Measurements from ENCODE around the gene NR2F2.

NR2F2 gene

GRCh38 chr15:96330450-96331143 lies at the start of gene NR2F2:
TSS of gene NR2F2 (plus strand) at chr15:96330700. CDS start at chr15:96332106, 1,406 bp downstream.
- Mint-ChIP-seq H3K36me3 (ENCODE audit: insufficient read depth) (peaks cover 13% of the 10 kb centered on the region), H3K27me3 (peaks cover 97% of the 10 kb centered on the region), H3K4me1 (peaks cover 22% of the 10 kb centered on the region), H3K4me3 (peak within 1 kb of the TSS; percentile 80), H3K27ac (ENCODE audit: low read depth) (peak within 1 kb of the TSS; percentile 16), H3K9me3 (peaks cover 5% of the 10 kb centered on the region)
- ATAC-seq (replicated peaks; ENCODE audit: extremely low read depth, poor library complexity, severe bottlenecking) (peak; percentile 59), DNase-seq (ENCODE audit: low spot score in 2 of 2) (no peak)

GRCh38 chr15:96285305-96285704 lies 45.2 kb upstream of the NR2F2 start:
- Mint-ChIP-seq H3K27me3 (peaks cover 21% of the 10 kb centered on the region), H3K36me3 (ENCODE audit: insufficient read depth) (no peaks in the 10 kb centered on the region), H3K4me3 (no peak overlapping the region), H3K4me1 (no peaks in the 10 kb centered on the region), H3K27ac (ENCODE audit: low read depth) (no peak overlapping the region), H3K9me3 (peaks cover 10% of the 10 kb centered on the region)
- ATAC-seq (replicated peaks; ENCODE audit: extremely low read depth, poor library complexity, severe bottlenecking) (no peak), DNase-seq (ENCODE audit: low spot score in 2 of 2) (no peak)

- H3K27ac Mint-ChIP-seq (ENCODE audit: low read depth): no peak overlapping the region
- DNase-seq (ENCODE audit: low spot score in 2 of 2): no peak
- no peak overlapping the region for H3K4me3 Mint-ChIP-seq
- H3K36me3 Mint-ChIP-seq (ENCODE audit: insufficient read depth): no peaks in the 10 kb centered on the region
- peaks cover 5% of the 10 kb centered on the region for H3K9me3 Mint-ChIP-seq
- H3K4me1 Mint-ChIP-seq: no peaks in the 10 kb centered on the region
- peaks cover 26% of the 10 kb centered on the region for H3K27me3 Mint-ChIP-seq
- ATAC-seq (replicated peaks; ENCODE audit: extremely low read depth, poor library complexity, severe bottlenecking): no peak
Measured at GRCh38 chr15:96285729-96286254, 44.7 kb upstream of the NR2F2 start.

GRCh38 chr15:96290679-96291078 lies 39.8 kb upstream of the NR2F2 start:
- Mint-ChIP-seq H3K27ac (ENCODE audit: low read depth) (no peak overlapping the region), H3K27me3 (peaks cover 29% of the 10 kb centered on the region), H3K9me3 (no peaks in the 10 kb centered on the region), H3K36me3 (ENCODE audit: insufficient read depth) (no peaks in the 10 kb centered on the region), H3K4me1 (no peaks in the 10 kb centered on the region), H3K4me3 (no peak overlapping the region)
- DNase-seq (ENCODE audit: low spot score in 2 of 2) (no peak), ATAC-seq (replicated peaks; ENCODE audit: extremely low read depth, poor library complexity, severe bottlenecking) (no peak)

GRCh38 chr15:96292635-96293034 lies 37.9 kb upstream of the NR2F2 start:
- peaks cover 35% of the 10 kb centered on the region for H3K27me3 Mint-ChIP-seq
- H3K4me3 Mint-ChIP-seq: no peak overlapping the region
- peaks cover 1% of the 10 kb centered on the region for H3K36me3 Mint-ChIP-seq (ENCODE audit: insufficient read depth)
- H3K27ac Mint-ChIP-seq (ENCODE audit: low read depth): no peak overlapping the region
- H3K4me1 Mint-ChIP-seq: no peaks in the 10 kb centered on the region
- DNase-seq (ENCODE audit: low spot score in 2 of 2) (no peak), ATAC-seq (replicated peaks; ENCODE audit: extremely low read depth, poor library complexity, severe bottlenecking) (no peak)
- H3K9me3 Mint-ChIP-seq: no peaks in the 10 kb centered on the region

- Mint-ChIP-seq H3K4me3 (no peak overlapping the region), H3K4me1 (no peaks in the 10 kb centered on the region), H3K27me3 (peaks cover 35% of the 10 kb centered on the region), H3K27ac (ENCODE audit: low read depth) (no peak overlapping the region), H3K36me3 (ENCODE audit: insufficient read depth) (peaks cover 3% of the 10 kb centered on the region), H3K9me3 (peaks cover 6% of the 10 kb centered on the region)
- DNase-seq (ENCODE audit: low spot score in 2 of 2): no peak
- no peak for ATAC-seq (replicated peaks; ENCODE audit: extremely low read depth, poor library complexity, severe bottlenecking)
Measured at GRCh38 chr15:96293441-96293840, 37.1 kb upstream of the NR2F2 start.

GRCh38 chr15:96294766-96295165 lies 35.7 kb upstream of the NR2F2 start:
- ATAC-seq (replicated peaks; ENCODE audit: extremely low read depth, poor library complexity, severe bottlenecking): no peak
- Mint-ChIP-seq H3K27me3 (peaks cover 46% of the 10 kb centered on the region), H3K4me3 (no peak overlapping the region)

GRCh38 chr15:96296264-96296663 lies 34.2 kb upstream of the NR2F2 start:
- DNase-seq (ENCODE audit: low spot score in 2 of 2) (no peak), ATAC-seq (replicated peaks; ENCODE audit: extremely low read depth, poor library complexity, severe bottlenecking) (no peak)
- H3K4me3 Mint-ChIP-seq: no peak overlapping the region
- no peaks in the 10 kb centered on the region for H3K4me1 Mint-ChIP-seq
- peaks cover 3% of the 10 kb centered on the region for H3K36me3 Mint-ChIP-seq (ENCODE audit: insufficient read depth)
- peaks cover 6% of the 10 kb centered on the region for H3K9me3 Mint-ChIP-seq
- no peak overlapping the region for H3K27ac Mint-ChIP-seq (ENCODE audit: low read depth)
- peaks cover 39% of the 10 kb centered on the region for H3K27me3 Mint-ChIP-seq

More at GRCh38 chr15:96294766-96295165, 35.7 kb upstream of the NR2F2 start:
- Mint-ChIP-seq H3K36me3 (ENCODE audit: insufficient read depth) (peaks cover 3% of the 10 kb centered on the region), H3K27ac (ENCODE audit: low read depth) (no peak overlapping the region), H3K9me3 (peaks cover 6% of the 10 kb centered on the region), H3K4me1 (no peaks in the 10 kb centered on the region)
- DNase-seq (ENCODE audit: low spot score in 2 of 2): no peak

- Mint-ChIP-seq H3K36me3 (ENCODE audit: insufficient read depth) (peaks cover 3% of the 10 kb centered on the region), H3K4me1 (no peaks in the 10 kb centered on the region), H3K27ac (ENCODE audit: low read depth) (no peak overlapping the region), H3K27me3 (peaks cover 28% of the 10 kb centered on the region), H3K4me3 (no peak overlapping the region), H3K9me3 (peaks cover 6% of the 10 kb centered on the region)
- no peak for DNase-seq (ENCODE audit: low spot score in 2 of 2)
- ATAC-seq (replicated peaks; ENCODE audit: extremely low read depth, poor library complexity, severe bottlenecking): no peak
Measured at GRCh38 chr15:96297783-96298182, 32.7 kb upstream of the NR2F2 start.

GRCh38 chr15:96298217-96298616 lies 32.3 kb upstream of the NR2F2 start:
- no peaks in the 10 kb centered on the region for H3K4me1 Mint-ChIP-seq

GRCh38 chr15:96300836-96301235 lies 29.7 kb upstream of the NR2F2 start:
- H3K36me3 Mint-ChIP-seq (ENCODE audit: insufficient read depth): peaks cover 3% of the 10 kb centered on the region
- H3K27ac Mint-ChIP-seq (ENCODE audit: low read depth): no peak overlapping the region
- DNase-seq (ENCODE audit: low spot score in 2 of 2): no peak

More at GRCh38 chr15:96298217-96298616, 32.3 kb upstream of the NR2F2 start:
- Mint-ChIP-seq H3K9me3 (peaks cover 6% of the 10 kb centered on the region), H3K27ac (ENCODE audit: low read depth) (no peak overlapping the region), H3K36me3 (ENCODE audit: insufficient read depth) (peaks cover 3% of the 10 kb centered on the region), H3K27me3 (peaks cover 27% of the 10 kb centered on the region), H3K4me3 (no peak overlapping the region)
- no peak for DNase-seq (ENCODE audit: low spot score in 2 of 2)
- ATAC-seq (replicated peaks; ENCODE audit: extremely low read depth, poor library complexity, severe bottlenecking): no peak

GRCh38 chr15:96303503-96304056 lies 26.9 kb upstream of the NR2F2 start:
- no peak for DNase-seq (ENCODE audit: low spot score in 2 of 2)
- no peak overlapping the region for H3K4me3 Mint-ChIP-seq
- H3K27ac Mint-ChIP-seq (ENCODE audit: low read depth): no peak overlapping the region
- no peaks in the 10 kb centered on the region for H3K36me3 Mint-ChIP-seq (ENCODE audit: insufficient read depth)
- no peak for ATAC-seq (replicated peaks; ENCODE audit: extremely low read depth, poor library complexity, severe bottlenecking)
- peaks cover 18% of the 10 kb centered on the region for H3K27me3 Mint-ChIP-seq
- H3K4me1 Mint-ChIP-seq: no peaks in the 10 kb centered on the region
- H3K9me3 Mint-ChIP-seq: no peaks in the 10 kb centered on the region

More at GRCh38 chr15:96300836-96301235, 29.7 kb upstream of the NR2F2 start:
- Mint-ChIP-seq H3K4me3 (no peak overlapping the region), H3K27me3 (peaks cover 26% of the 10 kb centered on the region), H3K9me3 (peaks cover 6% of the 10 kb centered on the region), H3K4me1 (no peaks in the 10 kb centered on the region)
- no peak for ATAC-seq (replicated peaks; ENCODE audit: extremely low read depth, poor library complexity, severe bottlenecking)

- Mint-ChIP-seq H3K36me3 (ENCODE audit: insufficient read depth) (no peaks in the 10 kb centered on the region), H3K9me3 (no peaks in the 10 kb centered on the region), H3K4me1 (no peaks in the 10 kb centered on the region), H3K27me3 (peaks cover 18% of the 10 kb centered on the region), H3K4me3 (no peak overlapping the region), H3K27ac (ENCODE audit: low read depth) (no peak overlapping the region)
- ATAC-seq (replicated peaks; ENCODE audit: extremely low read depth, poor library complexity, severe bottlenecking) (no peak), DNase-seq (ENCODE audit: low spot score in 2 of 2) (no peak)
Measured at GRCh38 chr15:96304839-96305238, 25.7 kb upstream of the NR2F2 start.
